ENCODE data around the gene DGKA. TPM values are rescaled to one million over a fixed set of nuclear protein-coding genes. Genes with fewer than 3 reads are reported as not detected.
A peak's percentile ranks its signal among the peaks of the same experiment; 100 is the strongest.

The DGKA gene
- total RNA-seq, 1 experiment from 2014 or later: 7.6 TPM

DNA sequence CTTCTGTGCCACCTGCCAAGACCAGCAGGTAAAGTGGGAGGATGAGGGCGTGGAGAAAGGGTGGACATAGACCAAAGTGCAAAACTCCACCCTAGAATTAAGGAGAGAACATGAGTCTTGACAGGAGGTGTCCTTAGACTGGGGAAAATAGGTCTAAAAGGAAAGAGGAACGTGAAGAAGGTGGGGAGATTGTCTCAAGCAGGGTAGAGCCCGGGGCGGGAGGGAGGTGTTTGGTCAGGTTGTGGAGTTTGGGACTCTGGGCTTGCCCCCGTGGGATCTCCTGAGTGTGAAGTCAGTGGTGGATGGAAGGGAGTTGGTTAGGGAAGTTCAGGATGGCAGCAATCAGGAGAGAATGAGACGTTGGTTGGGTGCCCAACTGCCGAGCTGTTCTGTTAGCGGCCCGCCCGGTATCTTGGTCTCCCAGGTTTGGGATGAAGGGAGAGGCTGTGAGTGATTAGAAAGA is 386 bp downstream of the DGKA start:
- no peaks in the 10 kb centered on the region; the same call in 1 of the 2 replicates for H3K36me3 ChIP-seq (ENCODE audit: control insufficient read depth, insufficient read depth, low read length)
- TF ChIP-seq TCF7L2 (IDR thresholded peaks at IDR 0.05; ENCODE audit: low read depth, low read length) (no peak), POLR2AphosphoS5 (IDR thresholded peaks at IDR 0.05; ENCODE audit: low read depth, low read length) (no peak), SIN3A (IDR thresholded peaks at IDR 0.05; ENCODE audit: borderline replicate concordance, insufficient read depth, low read depth, low read length) (no peak)
- TF ChIP-seq, protein P1, sequence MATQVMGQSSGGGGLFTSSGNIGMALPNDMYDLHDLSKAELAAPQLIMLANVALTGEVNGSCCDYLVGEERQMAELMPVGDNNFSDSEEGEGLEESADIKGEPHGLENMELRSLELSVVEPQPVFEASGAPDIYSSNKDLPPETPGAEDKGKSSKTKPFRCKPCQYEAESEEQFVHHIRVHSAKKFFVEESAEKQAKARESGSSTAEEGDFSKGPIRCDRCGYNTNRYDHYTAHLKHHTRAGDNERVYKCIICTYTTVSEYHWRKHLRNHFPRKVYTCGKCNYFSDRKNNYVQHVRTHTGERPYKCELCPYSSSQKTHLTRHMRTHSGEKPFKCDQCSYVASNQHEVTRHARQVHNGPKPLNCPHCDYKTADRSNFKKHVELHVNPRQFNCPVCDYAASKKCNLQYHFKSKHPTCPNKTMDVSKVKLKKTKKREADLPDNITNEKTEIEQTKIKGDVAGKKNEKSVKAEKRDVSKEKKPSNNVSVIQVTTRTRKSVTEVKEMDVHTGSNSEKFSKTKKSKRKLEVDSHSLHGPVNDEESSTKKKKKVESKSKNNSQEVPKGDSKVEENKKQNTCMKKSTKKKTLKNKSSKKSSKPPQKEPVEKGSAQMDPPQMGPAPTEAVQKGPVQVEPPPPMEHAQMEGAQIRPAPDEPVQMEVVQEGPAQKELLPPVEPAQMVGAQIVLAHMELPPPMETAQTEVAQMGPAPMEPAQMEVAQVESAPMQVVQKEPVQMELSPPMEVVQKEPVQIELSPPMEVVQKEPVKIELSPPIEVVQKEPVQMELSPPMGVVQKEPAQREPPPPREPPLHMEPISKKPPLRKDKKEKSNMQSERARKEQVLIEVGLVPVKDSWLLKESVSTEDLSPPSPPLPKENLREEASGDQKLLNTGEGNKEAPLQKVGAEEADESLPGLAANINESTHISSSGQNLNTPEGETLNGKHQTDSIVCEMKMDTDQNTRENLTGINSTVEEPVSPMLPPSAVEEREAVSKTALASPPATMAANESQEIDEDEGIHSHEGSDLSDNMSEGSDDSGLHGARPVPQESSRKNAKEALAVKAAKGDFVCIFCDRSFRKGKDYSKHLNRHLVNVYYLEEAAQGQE (IDR thresholded peaks at IDR 0.05; ENCODE audit: insufficient read depth in 1 of 2, low read depth in 2 of 2, low read length in 1 of 2): no peak
- TF ChIP-seq, protein P2, sequence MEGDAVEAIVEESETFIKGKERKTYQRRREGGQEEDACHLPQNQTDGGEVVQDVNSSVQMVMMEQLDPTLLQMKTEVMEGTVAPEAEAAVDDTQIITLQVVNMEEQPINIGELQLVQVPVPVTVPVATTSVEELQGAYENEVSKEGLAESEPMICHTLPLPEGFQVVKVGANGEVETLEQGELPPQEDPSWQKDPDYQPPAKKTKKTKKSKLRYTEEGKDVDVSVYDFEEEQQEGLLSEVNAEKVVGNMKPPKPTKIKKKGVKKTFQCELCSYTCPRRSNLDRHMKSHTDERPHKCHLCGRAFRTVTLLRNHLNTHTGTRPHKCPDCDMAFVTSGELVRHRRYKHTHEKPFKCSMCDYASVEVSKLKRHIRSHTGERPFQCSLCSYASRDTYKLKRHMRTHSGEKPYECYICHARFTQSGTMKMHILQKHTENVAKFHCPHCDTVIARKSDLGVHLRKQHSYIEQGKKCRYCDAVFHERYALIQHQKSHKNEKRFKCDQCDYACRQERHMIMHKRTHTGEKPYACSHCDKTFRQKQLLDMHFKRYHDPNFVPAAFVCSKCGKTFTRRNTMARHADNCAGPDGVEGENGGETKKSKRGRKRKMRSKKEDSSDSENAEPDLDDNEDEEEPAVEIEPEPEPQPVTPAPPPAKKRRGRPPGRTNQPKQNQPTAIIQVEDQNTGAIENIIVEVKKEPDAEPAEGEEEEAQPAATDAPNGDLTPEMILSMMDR (IDR thresholded peaks at IDR 0.05): no peak
- intact Hi-C loops (cut with micrococcal nuclease; ENCODE audit: unreplicated experiment) (no loop called here), in situ Hi-C loops (cut with HindIII; ENCODE audit: low pct_unique_long_range_greater_than_20kb, low sequenced_read_pairs) (no loop called here)
- ATAC-seq: no peak
- peak overlapping the region; percentile 69 for H3K27ac ChIP-seq (ENCODE audit: low read length)
- no peaks in the 10 kb centered on the region for H3K9me3 ChIP-seq (ENCODE audit: control insufficient read depth, insufficient read depth, low read depth, low read length)
- BruUV-seq (replicated peaks): no TSS peak
- ChIA-PET CTCF (interaction anchor here (0.6 to 2.1 kb wide), 4 partner anchors 9 to 37 kb away, joined by 3 to 11 read pairs (median 6); no protein-coding TSS in a partner anchor), POLR2A (no interaction called here)
- DNase-seq (ENCODE audit: low read depth, low spot score): no peak
- peaks cover 14% of the 10 kb centered on the region; the same call in 1 of the 2 replicates for H3K27me3 ChIP-seq (ENCODE audit: control insufficient read depth, insufficient read depth, low read length)
- H3K4me1 ChIP-seq (ENCODE audit: control insufficient read depth, insufficient read depth, low read length): peaks cover 33% of the 10 kb centered on the region
- H3K4me3 ChIP-seq (ENCODE audit: low read depth in 2 of 2, low read length in 2 of 2): peak overlapping the region; percentile 46 to 69

DNA sequence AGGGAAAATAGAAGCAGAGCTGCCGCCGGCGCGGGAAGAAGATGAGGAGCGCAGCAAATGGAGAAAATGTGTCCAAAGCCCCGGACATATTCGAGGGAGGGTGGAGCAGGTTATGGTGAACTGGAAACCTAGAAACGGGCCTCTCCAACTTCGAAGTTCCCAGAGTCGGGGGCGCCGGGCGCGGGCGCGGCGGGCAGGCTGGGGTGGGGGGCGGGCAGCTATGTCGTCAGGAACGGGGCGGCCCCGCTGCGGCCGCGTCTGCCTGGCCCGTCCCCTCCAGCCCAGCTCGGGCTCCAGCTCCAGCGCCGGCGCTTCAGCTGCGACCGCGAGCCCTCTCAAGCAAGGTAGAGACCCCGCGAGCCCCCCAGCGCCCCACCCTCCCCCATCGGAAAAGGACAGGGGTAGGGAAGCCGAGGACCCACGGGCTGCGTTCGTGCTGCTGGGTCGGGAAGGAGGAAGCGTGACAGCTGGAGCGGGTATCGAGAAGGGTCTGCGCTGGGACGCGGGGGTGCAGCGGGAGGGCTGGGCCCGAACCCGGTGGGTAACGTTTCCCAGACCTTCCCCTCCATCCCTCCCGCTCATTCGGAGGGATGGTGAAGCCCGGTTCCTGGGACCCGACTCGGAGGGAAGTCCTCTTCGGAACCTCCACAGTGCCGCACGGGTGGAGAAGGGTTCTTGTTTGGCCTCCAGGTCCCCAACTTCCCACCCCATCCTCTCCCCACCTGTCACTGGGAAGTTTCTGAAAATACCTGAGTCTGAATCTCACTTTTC is 1.0 kb downstream of the DGKA start:
- ATAC-seq: peak; percentile 50
- intact Hi-C loops (cut with micrococcal nuclease; ENCODE audit: unreplicated experiment) (no loop called here), in situ Hi-C loops (cut with HindIII; ENCODE audit: low pct_unique_long_range_greater_than_20kb, low sequenced_read_pairs) (no loop called here)
- ChIA-PET POLR2A (no interaction called here), CTCF (interaction anchor here (0.6 to 2.1 kb wide), 3 partner anchors 8 to 36 kb away, joined by 3 to 11 read pairs (median 4); no protein-coding TSS in a partner anchor)
- no peaks in the 10 kb centered on the region; the same call in 1 of the 2 replicates for H3K36me3 ChIP-seq (ENCODE audit: control insufficient read depth, insufficient read depth, low read length)
- TF ChIP-seq TCF7L2 (IDR thresholded peaks at IDR 0.05; ENCODE audit: low read depth, low read length) (no peak), SIN3A (IDR thresholded peaks at IDR 0.05; ENCODE audit: borderline replicate concordance, insufficient read depth, low read depth, low read length) (no peak), POLR2AphosphoS5 (IDR thresholded peaks at IDR 0.05; ENCODE audit: low read depth, low read length) (no peak)
- TF ChIP-seq, protein P2 (IDR thresholded peaks at IDR 0.05): no peak
- TF ChIP-seq, protein P1 (IDR thresholded peaks at IDR 0.05; ENCODE audit: insufficient read depth in 1 of 2, low read depth in 2 of 2, low read length in 1 of 2): no peak
- peaks cover 33% of the 10 kb centered on the region for H3K4me1 ChIP-seq (ENCODE audit: control insufficient read depth, insufficient read depth, low read length)
- no peaks in the 10 kb centered on the region for H3K9me3 ChIP-seq (ENCODE audit: control insufficient read depth, insufficient read depth, low read depth, low read length)
- BruUV-seq (replicated peaks): no TSS peak
- peak overlapping the region; percentile 69 for H3K27ac ChIP-seq (ENCODE audit: low read length)
- peak overlapping the region; percentile 46 to 69 for H3K4me3 ChIP-seq (ENCODE audit: low read depth in 2 of 2, low read length in 2 of 2)
- peaks cover 14% of the 10 kb centered on the region; the same call in 1 of the 2 replicates for H3K27me3 ChIP-seq (ENCODE audit: control insufficient read depth, insufficient read depth, low read length)
- DNase-seq (ENCODE audit: low read depth, low spot score): no peak
